CD4-positive, alpha-beta T cell (primary cell): ENCODE measurements around the gene CLHC1. TPM values are rescaled to one million over a fixed set of nuclear protein-coding genes. Genes with fewer than 3 reads are reported as not detected.

Experiments
- total RNA-seq, 174 experiments: library from RNA in 2 of 174; stranded (reverse) in 2 of 174; gene quantifications; one replicate each; pipeline ENCODE4 v1.2.3 and lab custom pipeline; 2021 to 2026

The CLHC1 gene
- total RNA-seq, 2 experiments from 2014 or later, result 4.4 TPM

Other genes starting within 250 kb of the CLHC1 start
- gene RTN4, start 181.8 kb downstream of the CLHC1 start, total RNA-seq, result 10 to 100 TPM; 84.9 to 85.7 TPM
- gene RPS27A, start 395 bp upstream of the CLHC1 start, total RNA-seq, result 1,000 to 10,000 TPM; 2,201 to 2,315 TPM
- 10 to 100 TPM; 13.0 to 15.6 TPM for gene MTIF2, start 36.9 kb upstream of the CLHC1 start, total RNA-seq
- gene CCDC88A, start 187.6 kb upstream of the CLHC1 start, total RNA-seq, result 10 to 100 TPM; 11.0 to 12.9 TPM